ENCODE measurements around the gene GOSR1.
"Not testable (repeated sequence)": the region's sequence is repeated elsewhere in the genome, so short reads cannot be mapped to it uniquely, and the experiment has no call there.

DNA sequence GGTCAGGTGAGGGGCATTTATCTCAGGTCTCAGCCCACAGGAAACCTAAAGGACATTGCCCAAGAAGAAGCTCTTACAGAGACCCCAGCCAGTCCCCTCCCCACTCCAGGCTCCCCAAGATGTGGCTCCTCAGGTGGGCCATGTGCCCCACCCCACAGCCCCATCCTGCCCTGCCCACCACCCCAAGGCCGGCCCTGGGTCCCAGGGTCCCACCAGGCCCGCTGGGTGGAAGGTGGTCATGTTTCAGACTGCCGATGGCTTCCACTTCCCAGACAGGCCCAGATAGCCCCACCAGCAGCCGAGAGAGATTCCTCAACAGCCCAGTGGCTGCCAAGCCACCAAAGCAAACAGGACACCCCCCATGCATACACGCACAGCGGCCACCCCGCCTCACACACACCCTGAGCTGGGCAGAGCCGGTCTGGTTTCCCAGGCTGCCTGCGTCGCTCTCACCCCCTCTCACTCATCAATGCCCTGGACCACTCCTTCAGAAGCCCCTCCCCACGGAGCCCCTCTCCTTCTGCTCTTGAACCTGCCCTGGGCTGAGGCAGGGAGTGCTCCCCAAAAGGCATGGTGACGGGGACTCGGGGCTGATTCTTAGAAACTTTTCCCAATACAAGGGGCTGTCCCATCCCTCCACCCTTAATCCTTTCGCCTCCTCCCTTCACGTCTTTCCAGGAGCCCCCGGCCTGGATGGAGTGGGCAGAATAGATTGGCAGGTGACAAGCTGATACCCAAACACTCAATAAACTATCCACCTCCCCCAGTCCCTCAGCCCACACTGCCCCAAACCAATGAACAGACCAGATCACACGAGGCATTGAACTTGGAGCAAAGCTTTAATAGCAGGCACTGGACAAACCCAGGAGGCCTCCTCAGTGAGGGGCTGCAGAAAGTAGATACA, 95.7 kb downstream of the GOSR1 start:
- TF ChIP-seq, protein P1, sequence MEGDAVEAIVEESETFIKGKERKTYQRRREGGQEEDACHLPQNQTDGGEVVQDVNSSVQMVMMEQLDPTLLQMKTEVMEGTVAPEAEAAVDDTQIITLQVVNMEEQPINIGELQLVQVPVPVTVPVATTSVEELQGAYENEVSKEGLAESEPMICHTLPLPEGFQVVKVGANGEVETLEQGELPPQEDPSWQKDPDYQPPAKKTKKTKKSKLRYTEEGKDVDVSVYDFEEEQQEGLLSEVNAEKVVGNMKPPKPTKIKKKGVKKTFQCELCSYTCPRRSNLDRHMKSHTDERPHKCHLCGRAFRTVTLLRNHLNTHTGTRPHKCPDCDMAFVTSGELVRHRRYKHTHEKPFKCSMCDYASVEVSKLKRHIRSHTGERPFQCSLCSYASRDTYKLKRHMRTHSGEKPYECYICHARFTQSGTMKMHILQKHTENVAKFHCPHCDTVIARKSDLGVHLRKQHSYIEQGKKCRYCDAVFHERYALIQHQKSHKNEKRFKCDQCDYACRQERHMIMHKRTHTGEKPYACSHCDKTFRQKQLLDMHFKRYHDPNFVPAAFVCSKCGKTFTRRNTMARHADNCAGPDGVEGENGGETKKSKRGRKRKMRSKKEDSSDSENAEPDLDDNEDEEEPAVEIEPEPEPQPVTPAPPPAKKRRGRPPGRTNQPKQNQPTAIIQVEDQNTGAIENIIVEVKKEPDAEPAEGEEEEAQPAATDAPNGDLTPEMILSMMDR (conservative IDR thresholded peaks at IDR 0.05): not testable (repeated sequence)
- not testable (repeated sequence) for TF ChIP-seq ZFX (IDR thresholded peaks at IDR 0.05)

Measured in C4-2B (cell line).